ENCODE data around the gene PNPLA5. TPM values are rescaled to one million over a fixed set of nuclear protein-coding genes. Genes with fewer than 3 reads are reported as not detected.

The PNPLA5 gene
- polyA plus RNA-seq, 3 donors = 0.04 to 0.24 (median 0.13) TPM

- DNase-seq = no peak
Measured at GRCh38 chr22:43854786-43855271, 37.0 kb downstream of the PNPLA5 start.

- DNase-seq = no peak
Measured at GRCh38 chr22:43854121-43854785, 37.6 kb downstream of the PNPLA5 start.

DNA sequence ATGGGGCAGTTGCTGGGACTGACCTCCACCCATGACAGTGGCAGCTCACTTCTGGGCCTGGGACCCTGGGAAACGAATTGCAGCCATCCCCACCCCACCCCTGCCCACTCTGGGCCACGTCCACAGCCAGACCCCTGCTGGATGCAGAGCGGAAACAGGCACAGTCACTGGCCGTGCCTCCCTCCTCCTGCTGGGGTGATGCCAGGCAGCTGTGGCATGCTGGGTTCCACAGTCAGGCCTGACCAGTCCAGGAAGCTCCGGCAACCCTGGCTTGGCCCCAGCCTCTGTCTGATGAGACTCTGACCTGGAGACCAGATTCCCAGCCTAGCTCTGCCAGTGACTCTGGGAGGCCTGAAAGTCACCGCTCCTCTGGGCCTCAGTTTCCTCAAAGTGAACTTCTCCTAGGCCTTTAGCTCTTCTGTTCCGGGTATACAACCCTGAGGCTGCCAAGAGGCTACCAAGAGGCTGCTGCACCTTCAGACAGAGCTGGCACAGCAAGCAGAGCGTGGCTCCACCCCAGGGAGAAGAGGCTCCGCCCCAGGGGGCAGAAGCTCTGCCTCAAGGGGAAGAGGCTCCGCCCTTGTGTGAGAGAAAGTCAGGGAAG is 38.4 kb downstream of the PNPLA5 start:
- DNase-seq = no peak

- no peak for DNase-seq
Measured at GRCh38 chr22:43852573-43853327, 39.1 kb downstream of the PNPLA5 start.

GRCh38 chr22:43851979-43852307 is 39.9 kb downstream of the PNPLA5 start:
- DNase-seq = no peak

DNA sequence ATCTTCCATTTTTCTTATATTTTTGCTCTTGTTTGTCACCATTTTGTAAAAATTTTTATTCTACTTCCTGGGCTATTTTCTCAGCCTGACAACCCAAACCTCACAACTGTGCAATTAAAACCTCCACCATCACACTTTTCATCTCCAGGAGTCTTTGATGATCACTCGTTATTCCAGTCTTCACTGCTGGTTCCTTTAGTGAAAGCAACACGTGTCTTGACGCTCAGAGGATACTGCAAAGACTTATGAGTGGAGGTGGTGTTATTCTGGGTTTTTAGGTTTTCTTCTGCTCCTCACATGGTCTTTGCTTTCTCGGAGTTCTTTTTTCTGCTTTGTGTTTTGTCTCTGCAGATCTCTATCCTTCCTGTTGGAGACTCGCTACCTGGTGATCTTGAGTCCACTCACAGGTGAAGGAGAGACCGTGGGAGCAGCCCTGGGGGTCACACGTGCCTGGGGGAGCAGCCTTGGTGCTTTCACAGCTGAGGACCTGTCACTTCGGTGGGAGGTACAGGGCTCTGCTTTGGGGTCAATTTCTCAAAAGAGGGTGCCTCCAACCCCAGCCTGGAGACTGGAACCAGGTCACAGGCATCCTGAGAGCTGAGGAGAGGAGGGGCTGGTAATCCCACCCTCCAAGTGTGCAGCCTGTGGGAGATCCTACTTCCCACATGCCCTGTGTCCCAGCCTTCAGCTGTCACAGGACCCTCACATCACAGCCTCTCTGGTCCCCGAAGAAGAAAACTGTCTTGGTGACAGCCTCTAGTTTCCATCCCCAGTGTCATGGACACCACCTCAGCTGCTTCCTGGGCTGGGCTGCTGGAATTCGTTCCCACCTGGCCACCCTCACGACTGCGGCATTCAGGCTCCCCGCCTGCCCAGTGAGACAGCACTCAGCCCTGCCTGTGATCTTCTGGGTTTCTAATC is 40.5 kb downstream of the PNPLA5 start:
- DNase-seq = no peak

- DNase-seq = no peak
Measured at GRCh38 chr22:43850529-43850928, 41.3 kb downstream of the PNPLA5 start.

- no peak for DNase-seq
Measured at GRCh38 chr22:43849731-43850130, 42.1 kb downstream of the PNPLA5 start.

GRCh38 chr22:43848366-43849171 is 43.2 kb downstream of the PNPLA5 start:
- no peak for DNase-seq

DNA sequence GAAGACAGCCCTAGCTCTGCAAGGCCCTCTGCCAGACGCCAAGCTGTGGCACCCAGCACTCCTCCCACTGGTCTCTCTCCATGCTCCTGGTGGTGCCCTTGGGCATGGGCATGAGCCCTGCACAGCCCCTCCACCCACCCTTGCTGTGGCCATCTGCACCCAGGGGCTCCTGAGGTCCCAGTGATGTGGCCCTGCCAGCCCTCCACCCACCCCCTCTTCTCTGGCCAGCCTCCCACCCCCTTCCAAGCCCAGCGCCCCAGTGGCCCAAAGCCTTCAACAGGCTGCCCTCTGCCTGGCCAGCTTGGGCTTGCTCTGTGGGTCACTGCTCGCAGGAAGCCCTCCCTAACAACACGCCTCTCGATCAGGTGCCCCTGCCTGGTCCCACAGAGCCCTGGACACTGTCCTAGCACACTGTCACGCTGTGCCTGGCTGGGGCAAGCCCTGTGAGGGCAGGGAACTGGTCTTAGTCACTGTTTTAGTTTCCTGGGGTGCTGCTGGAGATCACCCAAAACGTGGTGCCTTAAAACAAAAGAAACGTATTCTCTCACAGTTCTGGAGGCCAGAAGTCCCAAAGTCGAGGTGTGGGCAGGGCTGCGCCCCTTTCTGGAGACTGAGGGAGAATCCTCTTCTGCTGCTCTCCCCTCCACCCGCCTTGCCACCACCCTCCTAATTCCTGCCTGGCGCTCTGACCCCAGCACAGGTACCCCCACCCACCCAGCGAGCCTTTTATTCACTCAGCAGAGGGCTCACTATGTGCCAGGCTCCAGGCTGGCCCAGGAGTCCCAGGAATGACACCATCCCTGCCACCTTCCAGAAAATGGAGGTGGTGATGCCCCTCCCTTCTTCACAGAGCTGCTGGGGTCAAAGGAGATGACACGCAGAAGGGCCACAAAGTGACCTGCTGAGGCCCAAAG is 44.2 kb downstream of the PNPLA5 start:
- DNase-seq = no peak

GRCh38 chr22:43846966-43847365 is 44.8 kb downstream of the PNPLA5 start:
- no peak for DNase-seq

DNA sequence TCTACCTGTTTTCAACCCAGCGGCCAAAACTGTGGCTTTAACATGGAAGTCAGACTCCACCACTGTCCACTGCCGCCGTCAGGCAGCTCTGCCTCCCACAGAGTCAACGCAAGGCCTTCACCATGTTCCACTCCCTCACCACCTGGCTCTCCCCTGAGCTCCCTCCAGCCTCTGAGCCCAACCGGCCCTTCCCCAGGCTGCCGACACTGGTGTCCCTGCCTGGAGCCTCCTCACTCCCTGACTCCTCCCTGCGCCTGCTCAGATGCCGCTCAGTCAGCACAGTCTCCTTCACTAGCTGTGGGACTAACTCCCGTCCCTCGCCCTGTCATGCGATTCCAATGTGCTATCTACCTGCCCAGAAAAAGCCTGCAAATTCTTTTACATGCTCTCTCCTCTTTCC is 45.8 kb downstream of the PNPLA5 start:
- no peak for DNase-seq

- DNase-seq = no peak
Measured at GRCh38 chr22:43844560-43845545, 47.0 kb downstream of the PNPLA5 start.

GRCh38 chr22:43843783-43844530 is 47.9 kb downstream of the PNPLA5 start:
- DNase-seq = no peak

DNA sequence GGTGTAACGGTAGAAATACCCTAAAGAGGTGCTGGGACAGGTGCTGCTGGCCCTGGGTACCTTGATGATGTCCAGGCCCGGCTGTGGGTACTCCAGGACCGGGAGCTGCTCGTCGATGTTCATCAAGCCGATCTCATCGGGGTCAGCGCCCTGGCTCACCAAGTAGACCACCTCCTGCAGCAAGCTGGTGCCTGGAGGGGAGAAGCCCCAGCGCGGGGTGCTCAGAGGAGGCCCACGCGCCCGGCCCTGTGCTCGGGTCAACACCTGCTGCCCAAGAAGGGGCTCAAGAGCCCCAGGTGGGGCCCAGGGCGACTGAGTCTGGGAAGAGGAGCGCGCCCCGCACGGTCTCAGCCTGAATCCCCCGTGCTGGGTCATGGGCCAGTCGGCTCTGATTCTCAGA is 50.1 kb downstream of the PNPLA5 start:
- no peak for DNase-seq

GRCh38 chr22:43840851-43841250 is 51.0 kb downstream of the PNPLA5 start:
- DNase-seq = no peak

DNA sequence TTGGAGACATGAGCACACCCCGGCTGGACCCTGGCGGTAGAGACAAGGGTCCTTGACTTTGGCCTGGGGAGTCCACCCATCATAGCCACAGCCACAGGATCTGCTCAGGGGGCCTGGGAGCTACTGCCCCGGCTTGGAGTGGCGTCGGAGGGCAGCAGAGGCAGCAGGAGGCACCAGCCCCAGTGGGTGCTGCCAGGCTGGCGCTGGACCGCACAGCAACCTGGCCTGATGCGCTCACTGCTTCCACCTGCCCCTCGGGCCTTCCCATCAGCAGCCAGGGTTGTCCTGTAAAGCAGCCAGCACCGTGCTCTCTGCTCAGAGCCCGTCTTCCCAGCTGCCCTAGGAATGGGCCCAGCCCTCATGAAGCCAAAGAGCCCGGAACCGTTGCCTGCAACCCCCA is 51.4 kb downstream of the PNPLA5 start:
- DNase-seq = no peak

- no peak for DNase-seq
Measured at GRCh38 chr22:43839781-43840180, 52.0 kb downstream of the PNPLA5 start.
